Transverse colon (tissue), 4 donors: ENCODE data around the gene MS4A18. TPM values are rescaled to one million over a fixed set of nuclear protein-coding genes. Genes with fewer than 3 reads are reported as not detected.

Experiments used
- DNase-seq: peaks from one replicate; pipeline ENCODE4 v3.0.0-alpha.2; 2019
- H3K27ac ChIP-seq, 4 donors: fragments of 200-600 bp; sonication (generic); 2 replicates each; pipeline ENCODE4 v1.5.1; 2016 to 2018; ENCODE audit warnings: inconsistent platforms in 4 of 4
- H3K27me3 ChIP-seq: fragments of 200-600 bp; sonication (generic); 2 replicates; pipeline ENCODE4 v1.5.1; 2017; ENCODE audit warnings: inconsistent platforms
- H3K36me3 ChIP-seq, 4 donors: fragments of 200-600 bp; sonication (generic); 2 replicates each; pipeline ENCODE4 v1.5.1; 2017 to 2019; ENCODE audit warnings: inconsistent platforms in 4 of 4
- H3K4me1 ChIP-seq, 4 donors: fragments of 200-600 bp; sonication (generic); 2 replicates each; pipeline ENCODE4 v1.5.1; 2017 to 2020; ENCODE audit warnings: inconsistent platforms in 4 of 4
- H3K4me3 ChIP-seq, 4 donors: fragments of 200-600 bp; sonication (generic); 1 replicate in 1 of 4; 2 replicates in 3 of 4; pipeline versions ENCODE4 v1.5.1 to v1.6.1; 2017 to 2019; ENCODE audit warnings: inconsistent platforms in 4 of 4
- H3K9me3 ChIP-seq, 2 donors: fragments of 200-600 bp; sonication (generic); 2 replicates each; pipeline ENCODE4 v1.5.1; 2017 to 2019; ENCODE audit warnings: inconsistent platforms in 2 of 2
- CTCF ChIP-seq, 5 experiments: fragments of 200-600 bp in 3 of 5; fragments of 450-650 bp in 2 of 5; sonication (generic) in 3 of 5; IDR thresholded peaks; 1 replicate in 2 of 5; 2 replicates in 3 of 5; pipeline ENCODE4 v1.5.1; 2016 to 2017; ENCODE audit warnings: antibody characterized with exemption in 5 of 5, inconsistent platforms in 3 of 5, mild to moderate bottlenecking in 2 of 5, moderate library complexity in 1 of 5
- EP300 ChIP-seq: sonication (generic); formaldehyde crosslinking; IDR thresholded peaks from one replicate; pipeline ENCODE4 v1.6.1; 2017; ENCODE audit warnings: antibody characterized with exemption, low read depth
- POLR2A ChIP-seq: fragments of 450-650 bp; IDR thresholded peaks from one replicate; pipeline ENCODE4 v1.6.1; 2016; ENCODE audit warnings: antibody characterized with exemption, mild to moderate bottlenecking, moderate library complexity
- POLR2AphosphoS5 ChIP-seq, 3 donors: sonication (generic); formaldehyde crosslinking; IDR thresholded peaks; one replicate each; pipeline ENCODE4 v1.6.1; 2016; ENCODE audit warnings: antibody characterized with exemption in 3 of 3
- WGBS, 2 donors: methylation state at CpG; one replicate each; pipeline ENCODE4 v1.1.5; 2018; ENCODE audit warnings: low coverage in 1 of 2; 5-methylcytosine and 5-hydroxymethylcytosine counted together
- in situ Hi-C, 4 donors: fragments of 200-750 bp; cut with MboI; loops; one replicate each; pipeline versions ENCODE4 v1.15.0 to v1.15.1; 2017; ENCODE audit warnings: low sequenced_read_pairs in 3 of 4, low pct_ligation_motif_present in 1 of 4, low pct_unique_long_range_greater_than_20kb in 1 of 4
- intact Hi-C: fragments of 100-400 bp; cut with DNase I; formaldehyde crosslinking; loops from one replicate; pipeline ENCODE4 v1.15.1; 2023; ENCODE audit warnings: low total_unique reads
- total RNA-seq, 4 donors: library from RNA; depleted of rRNA; stranded (reverse); fragments of >200 nt; gene quantifications; one replicate each; pipeline ENCODE4 v1.1.0, GENCODE V29; 2016

MS4A18 gene
- total RNA-seq, 4 donors from 2014 or later, result not detected

- in situ Hi-C loops, result no loop called here
- no peak for TF ChIP-seq POLR2A
- TF ChIP-seq CTCF (IDR thresholded peaks at IDR 0.05), result peak in 2 of 5 experiments; percentile 3 to 10
- 78 to 89% methylated on average over 1 of the region's 1 CpG for WGBS, 2 donors
- H3K27me3 ChIP-seq, result peaks cover 4% of the 10 kb centered on the region
- no peak overlapping the region for H3K27ac ChIP-seq
- DNase-seq, result no peak
- no peaks in the 10 kb centered on the region for H3K9me3 ChIP-seq
- H3K4me3 ChIP-seq, result no peak overlapping the region
- intact Hi-C loops, result loop anchor here (10.0 kb wide), 1 partner anchor 1288 kb away; the partner anchor contains the start of gene OR4D6
- no peaks in the 10 kb centered on the region for H3K4me1 ChIP-seq
- H3K36me3 ChIP-seq, result no peaks in the 10 kb centered on the region
Measured at GRCh38 chr11:60743058-60743457, 18.5 kb downstream of the MS4A18 start.

DNA sequence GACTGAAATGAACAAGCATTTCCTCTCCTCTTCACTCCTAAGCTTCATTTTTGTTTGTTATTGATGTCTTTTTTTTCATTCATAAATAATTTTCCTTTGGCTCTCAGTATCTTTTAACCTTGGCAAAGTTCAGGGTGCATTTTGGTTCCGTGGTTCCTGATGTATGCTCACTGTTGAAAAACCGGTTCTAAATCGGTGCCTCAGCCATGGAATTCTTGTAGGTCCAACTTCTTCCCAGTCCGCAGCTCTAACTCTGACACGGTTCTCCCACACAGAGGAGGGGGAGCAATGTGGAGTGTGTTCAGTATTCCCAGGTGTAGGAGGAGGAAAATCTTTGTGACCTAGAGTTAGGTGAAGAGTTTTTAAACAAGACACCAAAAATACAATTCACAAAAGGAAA is 19.6 kb downstream of the MS4A18 start:
- 87 to 93% methylated on average over 5 of the region's 5 CpGs for WGBS, 2 donors
- intact Hi-C loops, result loop anchor here (10.0 kb wide), 1 partner anchor 1289 kb away; the partner anchor contains the start of gene OR4D6
- no peak for DNase-seq
- H3K9me3 ChIP-seq, result no peaks in the 10 kb centered on the region
- TF ChIP-seq POLR2AphosphoS5 (IDR thresholded peaks at IDR 0.05), result no peak
- TF ChIP-seq EP300, result no peak
- TF ChIP-seq POLR2A, result no peak
- TF ChIP-seq CTCF (IDR thresholded peaks at IDR 0.05), result no peak
- in situ Hi-C loops, result no loop called here
- no peak overlapping the region for H3K4me3 ChIP-seq
- no peaks in the 10 kb centered on the region for H3K4me1 ChIP-seq
- no peak overlapping the region for H3K27ac ChIP-seq
- no peaks in the 10 kb centered on the region for H3K27me3 ChIP-seq
- no peaks in the 10 kb centered on the region for H3K36me3 ChIP-seq

DNA sequence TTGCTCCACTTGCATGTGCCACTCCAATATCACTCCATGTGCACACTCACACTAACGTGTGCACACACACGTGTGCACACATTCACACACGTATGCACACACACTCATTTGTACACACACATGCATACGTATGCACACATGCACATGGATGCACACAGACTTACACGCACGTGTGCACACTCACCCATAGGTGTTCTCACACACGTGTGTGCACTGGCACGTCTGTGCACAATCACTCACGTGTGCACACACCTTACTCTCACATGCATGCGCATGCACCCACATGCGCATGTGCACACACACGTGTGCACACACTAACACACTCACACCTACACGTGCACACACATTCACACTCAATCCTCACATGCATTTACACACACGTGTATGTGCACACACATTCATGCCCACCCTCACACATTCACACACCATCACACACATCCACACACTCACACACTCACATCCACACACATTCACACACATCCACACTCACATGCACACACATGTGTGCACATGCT is 22.9 kb downstream of the MS4A18 start:
- Histone ChIP-seq H3K27ac (no peak overlapping the region), H3K9me3 (no peaks in the 10 kb centered on the region), H3K4me3 (no peak overlapping the region), H3K27me3 (peaks cover 20% of the 10 kb centered on the region), H3K4me1 (no peaks in the 10 kb centered on the region), H3K36me3 (no peaks in the 10 kb centered on the region)
- TF ChIP-seq POLR2A (no peak), CTCF (IDR thresholded peaks at IDR 0.05) (no peak), EP300 (no peak)
- 87 to 94% methylated on average over 4 to 14 of the region's 14 CpGs for WGBS, 2 donors
- in situ Hi-C loops (no loop called here), intact Hi-C loops (loop anchor here (5.0 to 10.0 kb wide), 2 partner anchors 1293 to 1810 kb away; partner anchors contain the start of genes GLYATL1 and OR4D6)
- no peak for DNase-seq

GRCh38 chr11:60748225-60748624 is 23.7 kb downstream of the MS4A18 start:
- H3K4me1 ChIP-seq, result no peaks in the 10 kb centered on the region
- peaks cover 24% of the 10 kb centered on the region for H3K27me3 ChIP-seq
- in situ Hi-C loops (no loop called here), intact Hi-C loops (loop anchor here (5.0 to 10.0 kb wide), 2 partner anchors 1293 to 1811 kb away; partner anchors contain the start of genes GLYATL1 and OR4D6)
- H3K27ac ChIP-seq, result no peak overlapping the region
- TF ChIP-seq POLR2AphosphoS5 (IDR thresholded peaks at IDR 0.05) (no peak), EP300 (no peak), CTCF (IDR thresholded peaks at IDR 0.05) (no peak), POLR2A (no peak)
- H3K4me3 ChIP-seq, result no peak overlapping the region
- no peaks in the 10 kb centered on the region for H3K36me3 ChIP-seq
- DNase-seq, result no peak
- 91% methylated on average over 12 of the region's 17 CpGs; no CpG with 5 or more reads in 1 of the 2 donors for WGBS, 2 donors
- no peaks in the 10 kb centered on the region for H3K9me3 ChIP-seq
